Suprapubic skin (tissue), 4 donors: Measurements from ENCODE around the gene NFIC. TPM values are rescaled to one million over a fixed set of nuclear protein-coding genes. Genes with fewer than 3 reads are reported as not detected.

Experiments used
- DNase-seq, 2 donors: peaks; one replicate each; pipeline ENCODE4 v3.0.0-alpha.2; 2019; ENCODE audit warnings: low spot score in 2 of 2
- H3K27ac ChIP-seq: fragments of 200-600 bp; sonication (generic); one replicate; pipeline ENCODE4 v1.5.1; 2019
- H3K27me3 ChIP-seq: fragments of 200-600 bp; sonication (generic); one replicate; pipeline ENCODE4 v1.5.1; 2019
- H3K36me3 ChIP-seq: fragments of 200-600 bp; sonication (generic); one replicate; pipeline ENCODE4 v1.5.1; 2019
- H3K4me1 ChIP-seq: fragments of 200-600 bp; sonication (generic); one replicate; pipeline ENCODE4 v1.5.1; 2019
- H3K4me3 ChIP-seq: fragments of 200-600 bp; sonication (generic); one replicate; pipeline ENCODE4 v1.5.1; 2019; ENCODE audit warnings: mild to moderate bottlenecking
- H3K9me3 ChIP-seq: fragments of 200-600 bp; sonication (generic); one replicate; pipeline ENCODE4 v1.5.1; 2019
- EP300 ChIP-seq: sonication (generic); formaldehyde crosslinking; IDR thresholded peaks from one replicate; pipeline ENCODE4 v1.6.1; 2017; ENCODE audit warnings: antibody characterized with exemption
- POLR2A ChIP-seq, 2 donors: fragments of 450-650 bp; IDR thresholded peaks; one replicate each; pipeline ENCODE4 v1.6.1; 2017; ENCODE audit warnings: antibody characterized with exemption in 2 of 2, mild to moderate bottlenecking in 2 of 2, moderate library complexity in 2 of 2
- POLR2AphosphoS5 ChIP-seq, 3 donors: sonication (generic); formaldehyde crosslinking; IDR thresholded peaks; one replicate each; pipeline ENCODE4 v1.6.1; 2017; ENCODE audit warnings: antibody characterized with exemption in 3 of 3
- WGBS: methylation state at CpG from one replicate; pipeline ENCODE4 v1.1.5; 2018; 5-methylcytosine and 5-hydroxymethylcytosine counted together
- total RNA-seq, 4 donors: library from RNA; depleted of rRNA; stranded (reverse); fragments of >200 nt; gene quantifications; one replicate each; pipeline ENCODE4 v1.1.0, GENCODE V29; 2016
- TF ChIP-seq, protein P1 (sequence below), 2 donors: fragments of 200-600 bp in 1 of 2; fragments of 450-650 bp in 1 of 2; sonication (generic) in 1 of 2; IDR thresholded peaks; one replicate each; pipeline ENCODE4 v1.5.1; 2016 to 2019; ENCODE audit warnings: antibody characterized with exemption in 2 of 2, mild to moderate bottlenecking in 1 of 2, moderate library complexity in 1 of 2

Gene NFIC
- total RNA-seq, 4 donors from 2014 or later: 135 to 234 (median 194) TPM

DNA sequence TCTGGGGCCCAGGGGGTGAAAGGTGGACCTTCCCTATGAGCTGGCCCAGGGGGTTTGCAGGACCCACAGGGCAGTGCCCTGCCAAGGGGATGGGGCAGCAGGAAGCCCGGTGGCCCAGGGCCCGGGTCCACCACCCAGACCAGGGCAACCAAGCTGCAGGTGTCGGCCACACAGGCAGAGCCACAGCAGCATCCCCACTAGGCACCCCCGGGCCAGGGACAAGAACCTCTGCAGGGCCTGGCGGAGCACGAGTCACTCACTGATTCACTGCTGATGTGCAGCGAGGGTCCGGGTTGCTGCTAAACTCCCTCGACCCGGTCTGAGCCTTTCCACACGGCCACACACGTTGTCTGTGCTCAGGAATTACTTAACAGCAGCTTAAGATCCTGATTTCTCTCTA lies 148.5 kb downstream of the NFIC start:
- no peak for TF ChIP-seq EP300
- TF ChIP-seq, protein P1, sequence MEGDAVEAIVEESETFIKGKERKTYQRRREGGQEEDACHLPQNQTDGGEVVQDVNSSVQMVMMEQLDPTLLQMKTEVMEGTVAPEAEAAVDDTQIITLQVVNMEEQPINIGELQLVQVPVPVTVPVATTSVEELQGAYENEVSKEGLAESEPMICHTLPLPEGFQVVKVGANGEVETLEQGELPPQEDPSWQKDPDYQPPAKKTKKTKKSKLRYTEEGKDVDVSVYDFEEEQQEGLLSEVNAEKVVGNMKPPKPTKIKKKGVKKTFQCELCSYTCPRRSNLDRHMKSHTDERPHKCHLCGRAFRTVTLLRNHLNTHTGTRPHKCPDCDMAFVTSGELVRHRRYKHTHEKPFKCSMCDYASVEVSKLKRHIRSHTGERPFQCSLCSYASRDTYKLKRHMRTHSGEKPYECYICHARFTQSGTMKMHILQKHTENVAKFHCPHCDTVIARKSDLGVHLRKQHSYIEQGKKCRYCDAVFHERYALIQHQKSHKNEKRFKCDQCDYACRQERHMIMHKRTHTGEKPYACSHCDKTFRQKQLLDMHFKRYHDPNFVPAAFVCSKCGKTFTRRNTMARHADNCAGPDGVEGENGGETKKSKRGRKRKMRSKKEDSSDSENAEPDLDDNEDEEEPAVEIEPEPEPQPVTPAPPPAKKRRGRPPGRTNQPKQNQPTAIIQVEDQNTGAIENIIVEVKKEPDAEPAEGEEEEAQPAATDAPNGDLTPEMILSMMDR (IDR thresholded peaks at IDR 0.05): no peak
- no peak for TF ChIP-seq POLR2AphosphoS5 (IDR thresholded peaks at IDR 0.05)
- TF ChIP-seq POLR2A (IDR thresholded peaks at IDR 0.05): no peak
- Histone ChIP-seq H3K27me3 (no peaks in the 10 kb centered on the region), H3K4me3 (no peak overlapping the region), H3K27ac (no peak overlapping the region), H3K4me1 (peaks cover 13% of the 10 kb centered on the region), H3K9me3 (no peaks in the 10 kb centered on the region), H3K36me3 (peaks cover 24% of the 10 kb centered on the region)
- no peak for DNase-seq
- WGBS: 89% methylated on average over 12 of the region's 12 CpGs

DNA sequence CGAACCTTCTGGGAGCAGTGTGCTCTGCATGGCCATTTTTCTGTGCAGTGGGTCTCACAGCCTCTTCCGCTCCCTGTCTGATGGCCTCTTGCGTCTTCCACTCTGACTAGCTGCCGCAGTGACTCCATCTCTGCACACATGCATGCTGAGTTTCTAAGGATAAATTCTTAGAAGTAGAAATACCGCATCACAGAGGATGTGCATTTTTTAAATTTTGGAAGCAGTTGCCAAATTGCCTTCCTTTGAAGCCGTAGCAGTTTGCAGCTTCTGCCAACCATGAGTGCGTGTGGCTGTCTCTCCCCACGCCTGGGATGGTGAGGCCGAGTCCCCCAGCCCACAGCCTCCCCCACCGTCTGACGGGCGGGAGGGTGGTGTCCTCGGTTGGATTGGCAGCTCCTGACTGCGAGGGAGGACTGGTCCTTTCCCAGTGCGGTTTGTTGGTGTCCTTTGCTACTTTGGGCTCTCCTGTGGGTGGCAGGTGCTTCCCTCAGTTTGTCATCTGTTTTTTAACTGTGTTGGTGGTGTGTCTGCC lies 149.6 kb downstream of the NFIC start:
- DNase-seq: no peak
- Histone ChIP-seq H3K36me3 (peaks cover 18% of the 10 kb centered on the region), H3K27me3 (no peaks in the 10 kb centered on the region), H3K9me3 (no peaks in the 10 kb centered on the region), H3K4me3 (no peak overlapping the region), H3K27ac (no peak overlapping the region), H3K4me1 (peaks cover 18% of the 10 kb centered on the region)
- WGBS: 50% methylated on average over 15 of the region's 15 CpGs
- TF ChIP-seq EP300 (no peak), POLR2A (IDR thresholded peaks at IDR 0.05) (no peak), POLR2AphosphoS5 (IDR thresholded peaks at IDR 0.05) (no peak)
- TF ChIP-seq, protein P1 (IDR thresholded peaks at IDR 0.05): no peak

DNA sequence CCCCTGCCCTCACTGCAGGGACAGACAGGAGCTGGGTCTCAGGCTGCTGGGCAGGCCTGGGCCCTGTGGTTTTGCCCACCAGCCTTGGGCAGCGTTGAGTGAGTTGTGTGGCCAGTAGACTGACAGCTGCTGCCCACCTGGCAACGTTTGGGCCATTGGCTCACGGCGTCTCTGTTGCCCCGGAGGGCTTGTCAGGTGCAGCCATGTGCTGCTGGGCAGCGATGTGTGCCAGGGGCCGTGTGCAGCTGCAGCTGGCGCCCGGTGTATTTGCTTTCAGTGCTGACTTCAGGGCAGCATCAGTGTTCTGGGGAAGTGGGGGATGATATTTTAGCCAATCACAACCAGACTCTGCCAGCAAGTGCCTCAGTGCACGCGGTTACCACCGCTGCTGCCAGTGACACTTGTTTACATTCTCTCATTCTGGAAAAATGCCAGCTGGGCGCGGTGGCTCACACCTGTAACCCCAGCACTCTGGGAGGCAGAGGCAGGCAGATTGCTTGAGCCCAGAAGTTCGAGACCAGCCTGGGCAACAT lies 150.4 kb downstream of the NFIC start:
- TF ChIP-seq, protein P1 (IDR thresholded peaks at IDR 0.05): no peak
- TF ChIP-seq EP300 (no peak), POLR2A (IDR thresholded peaks at IDR 0.05) (no peak), POLR2AphosphoS5 (IDR thresholded peaks at IDR 0.05) (no peak)
- no peak for DNase-seq

DNA sequence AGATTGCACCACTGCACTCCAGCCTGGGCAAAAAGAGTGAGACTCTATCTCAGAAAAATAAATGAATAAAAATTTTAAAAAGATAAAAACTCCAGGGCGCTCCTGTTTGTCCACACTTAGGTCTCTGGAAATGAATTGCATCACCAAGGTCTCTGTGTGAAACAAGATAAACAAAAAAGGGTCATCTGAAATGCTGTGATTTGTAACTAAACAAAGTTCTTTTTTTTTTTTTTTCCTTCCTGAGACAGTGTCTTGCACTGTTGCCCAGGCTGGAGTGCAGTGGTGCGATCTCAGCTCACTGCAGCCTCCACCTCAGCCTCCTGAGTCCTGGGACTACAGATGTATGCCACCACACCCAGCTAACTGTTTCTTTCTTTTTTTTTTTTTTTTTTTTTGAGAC lies 151.3 kb downstream of the NFIC start:
- Histone ChIP-seq H3K27me3 (no peaks in the 10 kb centered on the region), H3K36me3 (peaks cover 20% of the 10 kb centered on the region), H3K9me3 (no peaks in the 10 kb centered on the region), H3K4me3 (no peak overlapping the region), H3K27ac (no peak overlapping the region), H3K4me1 (peaks cover 19% of the 10 kb centered on the region)
- no peak for TF ChIP-seq POLR2AphosphoS5 (IDR thresholded peaks at IDR 0.05)
- WGBS: 93% methylated on average over 2 of the region's 2 CpGs
- no peak for DNase-seq

More for the DNA sequence above, 150.4 kb downstream of the NFIC start:
- no peaks in the 10 kb centered on the region for H3K27me3 ChIP-seq
- H3K36me3 ChIP-seq: peaks cover 13% of the 10 kb centered on the region
- peaks cover 19% of the 10 kb centered on the region for H3K4me1 ChIP-seq
- H3K4me3 ChIP-seq: no peak overlapping the region
- no peaks in the 10 kb centered on the region for H3K9me3 ChIP-seq
- 64% methylated on average over 10 of the region's 15 CpGs for WGBS
- H3K27ac ChIP-seq: no peak overlapping the region

DNA sequence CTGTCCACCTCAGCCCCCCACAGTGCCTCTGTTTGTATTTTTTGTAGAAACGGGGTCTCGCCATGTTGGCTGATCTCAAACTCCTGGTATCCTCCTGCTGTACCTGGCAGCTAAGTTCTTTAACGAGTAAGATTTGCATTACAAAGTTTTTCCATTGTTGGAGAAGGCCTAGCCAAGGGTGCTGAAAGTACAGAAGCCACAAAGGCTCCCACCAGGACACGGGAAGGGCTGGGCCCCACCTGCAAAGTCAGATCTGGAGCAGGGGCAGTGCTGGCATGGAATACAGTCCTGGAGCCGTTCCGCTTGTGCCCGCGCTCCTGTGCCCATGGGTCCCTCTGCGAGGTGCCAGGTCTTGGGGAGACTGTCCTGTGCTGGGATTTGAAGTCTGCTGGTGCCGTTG lies 151.9 kb downstream of the NFIC start:
- 83% methylated on average over 10 of the region's 10 CpGs for WGBS
- H3K4me1 ChIP-seq: peaks cover 19% of the 10 kb centered on the region

More for the DNA sequence above, 151.9 kb downstream of the NFIC start:
- TF ChIP-seq POLR2AphosphoS5 (IDR thresholded peaks at IDR 0.05): no peak
- no peak for TF ChIP-seq POLR2A (IDR thresholded peaks at IDR 0.05)
- TF ChIP-seq, protein P1 (IDR thresholded peaks at IDR 0.05): no peak
- no peak for TF ChIP-seq EP300
- H3K9me3 ChIP-seq: no peaks in the 10 kb centered on the region
- H3K27me3 ChIP-seq: no peaks in the 10 kb centered on the region
- H3K27ac ChIP-seq: no peak overlapping the region
- no peak overlapping the region for H3K4me3 ChIP-seq
- peaks cover 26% of the 10 kb centered on the region for H3K36me3 ChIP-seq
- DNase-seq: no peak
